ENCODE measurements around the gene PTPRM. TPM values are rescaled to one million over a fixed set of nuclear protein-coding genes. Genes with fewer than 3 reads are reported as not detected.

Gene PTPRM
- total and polyA plus RNA-seq, 2 donors (not counting 3 experiments of a cell fraction or from before 2014, with no cell fraction given), result 37.4 to 43.7 TPM

GRCh38 chr18:7523772-7524171 lies 43.3 kb upstream of the PTPRM start:
- Histone ChIP-seq H3K9me1 (replicated peaks; ENCODE audit: control insufficient read depth, extremely low read depth, insufficient read depth, low read length) (no peaks in the 10 kb centered on the region), H3K36me3 (ENCODE audit: control insufficient read depth in 2 of 2, extremely low read depth in 1 of 2, insufficient read depth in 2 of 2, low read length in 2 of 2) (no peaks in the 10 kb centered on the region), H4K20me1 (replicated peaks; ENCODE audit: control insufficient read depth, extremely low read depth, insufficient read depth, low read length) (no peaks in the 10 kb centered on the region), H3K9me3 (replicated peaks; ENCODE audit: control insufficient read depth, insufficient read depth, low read length) (no peaks in the 10 kb centered on the region), H2AFZ (ENCODE audit: low read depth, low read length) (no peak overlapping the region), H3K4me1 (ENCODE audit: control insufficient read depth, extremely low read depth, insufficient read depth, low read length) (no peaks in the 10 kb centered on the region), H3K27ac (ENCODE audit: insufficient read depth, low read depth, low read length) (no peak overlapping the region), H3K4me3 (replicated peaks in 1 of 3; ENCODE audit: insufficient read depth in 1 of 3, low read depth in 1 of 3, low read length in 3 of 3) (no peak overlapping the region), H3K27me3 (ENCODE audit: control insufficient read depth in 2 of 2, insufficient read depth in 2 of 2, low read length in 2 of 2) (peaks cover 2 to 6% of the 10 kb centered on the region in 2 experiments), H3K4me2 (ENCODE audit: insufficient read depth, low read length) (no peak overlapping the region), H3K9ac (replicated peaks; ENCODE audit: extremely low read depth, insufficient read depth, low read length) (no peak overlapping the region), H3K79me2 (ENCODE audit: control insufficient read depth, insufficient read depth, low read length) (no peaks in the 10 kb centered on the region)
- ChIA-PET CTCF (interaction anchor here (1.0 to 2.2 kb wide), 3 partner anchors 40 to 251 kb away, joined by 3 to 6 read pairs (median 4); partner anchors contain the start of gene PTPRM), POLR2A (no interaction called here)
- DNase-seq (ENCODE audit: low read depth, low spot score), result no peak
- BruUV-seq (replicated peaks), result no TSS peak
- no peak for TF ChIP-seq MAX (IDR thresholded peaks at IDR 0.05; ENCODE audit: insufficient read depth, insufficient read length)
- no peak for TF ChIP-seq EZH2 (IDR thresholded peaks at IDR 0.05; ENCODE audit: borderline replicate concordance, low read depth, low read length, severe bottlenecking)
- TF ChIP-seq FOS (IDR thresholded peaks at IDR 0.05; ENCODE audit: borderline replicate concordance, insufficient read depth, low read length), result no peak
- TF ChIP-seq MYC (IDR thresholded peaks at IDR 0.05; ENCODE audit: low read depth, low read length), result no peak
- TF ChIP-seq JUN (IDR thresholded peaks at IDR 0.05; ENCODE audit: borderline replicate concordance, insufficient read depth, insufficient read length, low read depth), result no peak
- TF ChIP-seq POLR2AphosphoS5 (IDR thresholded peaks at IDR 0.05; ENCODE audit: insufficient read depth, low read depth, low read length), result no peak
- no peak for TF ChIP-seq CTCF (IDR thresholded peaks at IDR 0.05; ENCODE audit: extremely low read depth in 1 of 2, insufficient read depth in 1 of 2, low read depth in 1 of 2, low read length in 2 of 2)
- no peak for TF ChIP-seq POLR2A (IDR thresholded peaks at IDR 0.05; ENCODE audit: low read depth, low read length)
- TF ChIP-seq GATA2 (IDR thresholded peaks at IDR 0.05; ENCODE audit: insufficient read depth, insufficient read length, low read depth, low read length), result no peak
- FAIRE-seq, result no peak
- intact Hi-C loops (cut with micrococcal nuclease) (no loop called here), dilution Hi-C loops (cut with MboI; ENCODE audit: extremely low pct_ligation_motif_present, low sequenced_read_pairs) (no loop called here)

Data from endothelial cell of umbilical vein (primary cell).